GM21825 (cell line): ENCODE results near the gene NEK7.
A peak's percentile ranks its signal among the peaks of the same experiment; 100 is the strongest.
"Not testable (repeated sequence)": the region's sequence is repeated elsewhere in the genome, so short reads cannot be mapped to it uniquely, and the experiment has no call there.

Experiments used
- ATAC-seq: cut with Tn5 transposase; IDR thresholded peaks from one replicate; pipeline ENCODE4 v1.9.1; 2021; ENCODE audit warnings: mild to moderate bottlenecking, moderate library complexity; ENCODE audit not compliant: unreplicated experiment

The NEK7 gene

DNA sequence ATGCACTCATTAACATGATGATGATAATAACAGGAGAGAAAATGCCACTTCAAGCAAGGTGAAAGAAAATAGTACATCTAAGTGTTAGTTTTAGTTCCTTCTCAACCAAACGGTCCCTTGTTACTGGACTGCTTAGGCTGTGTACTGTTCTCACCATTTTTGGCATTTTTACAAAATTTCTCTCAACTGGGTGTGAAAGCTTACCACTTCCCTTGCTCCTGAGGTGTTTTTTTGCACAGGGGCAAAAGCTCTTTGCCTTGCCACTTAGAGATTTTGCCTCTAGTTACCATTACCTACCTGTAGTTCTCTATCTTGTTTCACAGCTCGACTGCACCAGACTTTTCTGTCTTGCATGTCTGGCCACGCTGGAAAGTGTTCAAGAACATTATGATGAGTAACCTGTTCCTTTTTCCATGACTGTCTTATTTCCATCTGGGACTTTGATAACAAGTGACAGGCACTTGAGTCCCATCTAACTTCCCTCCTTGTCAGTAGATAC is 10.7 kb downstream of the NEK7 start:
- peak; percentile 46 for ATAC-seq

DNA sequence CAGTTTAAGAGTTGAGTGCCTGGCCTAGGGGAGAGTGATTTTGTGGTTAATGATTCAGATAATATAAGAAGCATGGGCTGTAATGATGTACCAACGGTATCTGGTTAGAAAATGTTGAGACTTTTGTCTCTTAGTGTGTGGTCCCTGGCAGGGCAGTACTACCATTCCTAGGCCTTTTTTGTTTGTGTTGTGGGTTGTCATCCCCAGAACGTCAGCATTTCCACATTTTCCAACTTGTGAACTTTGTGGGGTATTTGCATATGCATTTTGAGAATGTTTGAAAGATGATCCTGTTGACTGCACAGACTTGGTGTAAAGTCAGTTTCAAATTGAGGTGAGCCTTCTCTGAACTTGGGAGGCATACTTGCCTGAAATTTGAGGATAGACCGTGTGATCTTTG is 11.4 kb downstream of the NEK7 start:
- ATAC-seq = no peak

DNA sequence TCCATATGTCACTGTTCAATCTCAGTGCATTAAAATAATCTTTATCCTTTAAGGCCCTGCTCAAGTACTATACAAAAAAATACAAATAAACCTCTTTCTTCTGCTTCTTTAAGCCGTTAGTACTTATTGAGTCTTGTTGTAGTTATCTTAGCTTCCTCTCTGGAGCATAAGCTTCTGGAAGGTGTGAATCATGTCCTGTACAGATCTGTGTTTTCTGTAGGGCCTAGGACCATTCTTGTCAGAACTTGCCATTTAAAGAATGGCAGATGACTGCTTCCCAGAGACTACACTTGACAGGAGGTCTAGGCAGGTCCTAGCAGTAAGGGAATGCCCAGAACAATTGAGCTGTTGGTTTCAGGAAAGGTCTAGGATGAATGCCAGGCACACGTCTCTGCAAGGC is 12.9 kb downstream of the NEK7 start:
- no peak for ATAC-seq

DNA sequence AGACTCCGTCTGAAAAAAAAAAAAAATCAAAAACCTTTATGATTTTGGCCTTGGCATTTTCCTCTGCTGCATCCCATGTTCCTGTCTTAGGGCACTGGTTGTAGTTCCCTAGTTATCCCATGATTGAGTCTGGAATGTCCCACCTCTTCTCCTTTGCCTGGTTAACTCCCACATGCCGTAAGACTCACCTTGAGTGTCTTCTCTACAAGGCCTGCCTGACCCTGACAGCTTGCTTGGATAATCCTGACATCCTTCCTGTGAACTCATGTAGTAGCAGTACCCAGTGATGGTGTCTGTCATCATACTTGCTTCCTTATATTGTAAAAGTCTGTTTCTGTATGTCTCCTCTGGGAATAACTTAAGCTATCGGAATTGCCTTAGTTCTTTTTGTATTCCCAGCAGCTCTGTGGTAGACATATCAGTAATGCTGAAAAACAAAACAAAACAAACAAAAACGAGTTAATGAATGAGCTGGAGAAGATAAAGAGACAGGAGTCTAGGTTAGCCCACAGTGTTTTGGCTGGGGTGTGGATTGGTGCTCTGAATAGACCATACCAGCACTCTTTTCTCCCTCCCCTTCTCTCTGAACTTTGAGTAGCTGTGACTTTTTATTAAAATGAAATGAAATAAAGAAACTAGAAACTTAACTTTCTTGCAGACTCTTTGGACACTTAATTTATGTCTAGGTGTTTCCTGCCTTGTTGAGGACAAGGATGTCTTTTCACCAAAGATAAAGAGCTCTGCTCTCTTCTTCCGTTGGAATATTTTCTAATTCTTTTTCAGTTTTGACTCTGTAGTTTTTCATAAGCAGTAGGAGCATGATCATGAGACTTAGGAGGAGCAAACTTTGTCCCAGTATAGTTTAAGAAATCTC is 15.1 kb downstream of the NEK7 start:
- no peak for ATAC-seq

DNA sequence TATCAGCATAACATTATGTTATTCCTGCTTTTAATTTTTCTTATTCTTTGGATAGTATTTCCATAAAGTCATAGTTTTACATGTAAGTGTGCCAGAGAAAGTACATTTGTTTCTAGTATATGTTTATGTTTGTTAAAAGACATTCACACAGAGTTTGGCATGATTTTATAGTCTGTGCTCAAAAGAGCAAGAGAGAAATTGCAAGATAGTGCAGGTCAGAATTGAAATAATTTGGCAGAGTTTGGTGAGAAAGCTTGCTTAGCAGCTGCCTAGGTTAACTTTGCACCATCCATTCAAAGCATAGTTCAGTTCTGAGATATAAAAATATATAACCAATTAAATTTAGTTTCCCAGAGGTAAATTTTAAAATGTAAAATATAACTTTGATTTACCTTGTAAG is 17.0 kb downstream of the NEK7 start:
- no peak for ATAC-seq

DNA sequence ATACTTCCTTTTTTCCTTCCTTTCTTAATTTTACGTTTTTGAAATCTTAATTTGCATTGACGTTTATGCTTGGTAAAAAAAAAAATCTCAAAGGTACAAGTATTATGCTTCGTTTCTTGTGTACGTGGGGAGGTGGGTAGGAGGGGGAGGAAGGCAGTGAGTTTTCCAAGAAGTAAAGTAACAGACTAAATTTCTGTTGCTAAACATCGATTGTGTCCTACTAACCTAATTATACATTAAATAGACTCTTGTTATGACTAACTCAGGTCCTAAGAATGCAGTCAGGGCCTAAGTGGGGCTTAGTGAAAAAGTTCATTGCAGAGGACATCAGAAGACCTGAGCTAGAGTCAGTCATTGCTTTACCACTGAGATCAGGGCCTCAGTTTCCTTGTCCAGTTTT is 17.5 kb downstream of the NEK7 start:
- no peak for ATAC-seq

DNA sequence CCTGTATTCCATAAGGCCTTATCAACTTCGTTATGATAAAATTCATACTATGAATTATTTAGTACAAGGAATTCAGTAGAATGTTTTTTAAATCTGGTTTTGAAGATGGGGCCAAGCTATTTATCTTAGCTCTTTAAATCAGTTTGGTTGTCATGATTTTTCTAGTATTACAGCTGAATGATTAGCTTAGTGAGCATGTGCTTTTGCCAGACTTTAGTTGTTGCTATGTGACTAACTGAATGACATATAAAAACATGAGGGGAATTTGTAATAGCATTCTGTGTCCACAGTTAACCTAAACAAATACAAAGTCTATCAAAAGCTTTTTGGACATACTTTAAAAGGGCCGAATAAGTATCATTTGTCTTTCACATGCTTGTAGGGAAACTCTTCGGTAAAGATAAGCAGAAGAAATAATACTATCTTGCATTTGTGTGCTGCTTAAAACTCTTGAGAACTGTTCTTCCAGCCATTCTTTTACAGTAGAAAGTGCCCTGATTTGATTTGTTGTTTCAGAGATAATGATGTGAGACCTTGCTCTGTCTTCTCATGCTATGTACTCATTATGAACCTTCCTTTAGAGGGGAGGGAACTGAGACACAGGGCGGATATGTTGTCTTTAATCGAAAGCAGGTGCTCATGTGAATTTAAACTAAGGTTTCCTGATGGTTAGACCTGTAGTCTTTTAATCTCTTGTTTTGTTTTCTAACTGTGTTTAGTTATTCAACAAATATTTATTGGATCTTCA is 18.8 kb downstream of the NEK7 start:
- peak; percentile 65 for ATAC-seq

DNA sequence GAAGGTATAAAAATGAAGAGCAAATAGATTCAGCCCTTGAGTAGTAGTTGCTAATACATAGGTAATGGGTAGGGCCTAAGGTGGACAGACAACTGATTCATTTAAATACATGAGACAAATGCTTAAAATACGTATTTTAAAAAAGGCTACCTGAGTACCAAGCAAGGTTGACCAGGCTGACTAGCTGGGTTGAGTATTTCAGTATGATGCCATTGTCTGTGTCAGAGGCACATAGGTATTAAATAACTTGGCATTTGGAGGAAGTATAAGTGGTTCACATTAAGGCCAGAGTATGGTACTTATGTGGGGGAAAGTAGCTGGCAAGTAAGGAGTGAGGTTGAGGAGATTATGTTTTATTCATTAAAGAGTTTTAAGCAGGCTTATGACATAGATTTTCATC is 19.4 kb downstream of the NEK7 start:
- ATAC-seq = no peak

DNA sequence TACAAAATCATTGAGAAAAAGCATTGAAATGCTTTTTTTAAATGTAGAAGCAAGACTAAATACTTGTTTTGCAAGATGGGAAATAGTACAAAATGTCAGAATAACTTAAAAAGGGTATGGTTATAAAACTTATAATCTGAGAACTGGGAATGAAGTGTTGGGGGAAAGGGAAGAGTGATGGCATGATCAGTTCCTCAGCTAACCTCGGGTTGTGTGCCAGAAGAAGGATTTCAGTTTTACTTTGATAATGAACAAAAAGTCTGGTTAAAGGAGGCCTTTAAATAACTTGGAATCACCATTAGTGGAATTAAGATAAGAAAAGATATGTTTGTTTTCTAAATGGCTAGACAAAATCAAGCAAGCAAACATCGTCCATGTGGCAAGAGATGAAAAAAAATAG is 20.7 kb downstream of the NEK7 start:
- ATAC-seq = no peak

DNA sequence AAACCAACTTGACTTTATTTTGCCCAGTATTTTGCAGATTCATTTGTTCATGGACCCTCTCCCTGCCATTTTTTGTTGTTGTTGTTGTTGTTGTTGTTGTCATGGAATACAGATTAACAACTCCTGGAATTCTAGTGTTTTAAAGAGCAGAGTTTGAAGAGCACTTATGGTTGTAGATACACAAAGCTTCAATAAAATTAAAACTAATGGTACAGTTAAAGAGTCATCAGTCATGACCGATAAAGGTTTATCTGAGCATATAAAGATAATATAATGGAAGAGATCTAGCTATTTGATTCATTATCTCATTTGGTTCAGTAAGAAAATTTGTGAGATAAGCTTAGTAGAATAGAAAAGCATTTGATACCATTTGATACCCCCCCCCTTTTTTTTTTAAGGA is 21.8 kb downstream of the NEK7 start:
- no peak for ATAC-seq

DNA sequence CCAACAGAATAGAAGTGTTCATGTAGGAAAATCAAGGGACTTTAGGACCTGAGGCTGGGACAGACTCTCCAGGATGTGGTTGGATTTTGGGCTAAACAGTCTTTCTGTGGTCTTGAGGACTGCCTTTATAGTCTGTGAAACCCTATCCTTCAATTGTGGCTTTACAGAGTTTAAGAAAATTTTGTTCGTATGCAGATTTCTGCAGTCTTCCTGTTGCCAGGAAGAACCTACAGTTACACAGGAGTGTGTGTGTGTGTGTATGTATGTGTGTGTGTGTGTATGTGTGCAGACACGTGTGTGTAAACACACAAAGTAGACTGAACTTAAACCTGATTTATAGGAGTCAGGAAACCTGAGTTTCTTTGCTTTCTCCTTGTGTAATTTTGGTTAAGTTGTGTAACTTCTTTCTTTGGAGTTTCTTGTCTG is 22.8 kb downstream of the NEK7 start:
- peak; percentile 51 for ATAC-seq

DNA sequence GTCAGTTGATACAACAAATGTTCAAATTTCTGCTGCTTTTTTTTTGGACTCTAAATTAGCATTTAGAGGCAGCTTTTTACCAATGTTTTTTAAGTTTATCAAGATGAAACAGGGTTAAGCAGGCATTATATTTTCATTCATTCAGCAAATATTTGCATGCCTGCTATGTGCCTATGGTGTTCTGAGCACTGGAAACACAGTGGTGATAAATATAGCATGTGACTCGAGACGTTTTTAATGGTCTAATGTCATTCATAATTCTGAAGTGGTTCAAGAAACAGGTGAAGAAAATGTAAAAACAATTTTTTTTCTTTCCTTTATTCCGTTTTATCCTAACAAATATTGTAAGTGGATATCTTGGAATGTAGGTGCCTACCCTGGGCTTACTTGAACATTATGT is 26.8 kb downstream of the NEK7 start:
- no peak for ATAC-seq

DNA sequence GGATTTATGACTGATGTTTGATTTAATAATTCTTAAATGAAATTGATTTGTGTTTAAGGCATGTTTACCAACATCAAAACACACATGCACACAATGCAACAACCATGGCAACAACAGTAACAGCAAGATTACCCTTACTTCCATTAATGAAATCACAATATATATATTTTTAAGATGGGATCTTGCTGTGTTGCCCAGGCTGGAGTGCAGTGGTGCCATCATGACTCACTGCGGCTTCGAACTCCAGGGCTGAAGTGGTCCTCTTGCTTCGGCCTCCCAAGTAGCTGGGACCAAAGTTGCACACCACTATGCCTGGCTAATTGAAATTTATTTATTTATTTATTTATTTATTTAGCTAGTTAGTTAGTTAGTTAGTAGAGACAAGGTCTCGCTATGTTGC is 27.7 kb downstream of the NEK7 start:
- ATAC-seq = no peak

DNA sequence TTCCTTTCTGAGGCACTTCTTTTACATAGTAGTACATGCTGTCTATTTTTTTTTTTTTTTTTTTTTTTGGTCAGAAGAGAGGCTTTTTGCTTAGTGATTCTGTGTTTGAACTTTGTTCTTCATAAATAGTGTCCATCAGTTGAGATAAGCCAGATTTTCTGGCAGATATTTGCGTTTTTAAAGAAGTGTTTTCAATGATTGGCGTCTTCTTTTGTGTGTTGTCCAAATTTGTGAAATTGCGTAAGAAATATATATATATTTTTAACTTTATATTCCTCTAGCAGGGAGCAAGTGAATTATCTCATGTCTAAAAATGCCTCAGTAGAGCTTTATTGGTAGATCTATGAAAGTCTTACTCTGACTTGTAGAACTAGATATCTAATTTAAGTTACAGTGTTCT is 28.3 kb downstream of the NEK7 start:
- ATAC-seq = no peak

DNA sequence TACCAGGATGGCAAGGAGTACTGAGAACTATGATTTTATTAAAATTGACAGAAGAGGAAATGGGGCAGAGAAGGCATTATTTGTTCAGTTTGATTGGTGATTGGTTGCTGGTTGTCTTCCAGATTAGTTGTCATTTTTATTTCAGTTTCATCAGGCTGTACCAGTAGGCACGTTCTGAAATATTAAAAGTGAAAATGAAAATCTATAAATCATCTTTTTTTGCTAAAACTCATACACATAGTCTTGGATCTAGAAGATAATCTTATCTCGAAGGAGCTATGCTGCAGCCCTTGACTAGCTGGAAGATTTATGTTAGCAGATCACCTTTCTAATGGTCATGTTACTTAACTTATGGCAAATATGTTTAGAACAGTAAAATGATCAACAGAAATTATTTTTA is 29.0 kb downstream of the NEK7 start:
- no peak for ATAC-seq

DNA sequence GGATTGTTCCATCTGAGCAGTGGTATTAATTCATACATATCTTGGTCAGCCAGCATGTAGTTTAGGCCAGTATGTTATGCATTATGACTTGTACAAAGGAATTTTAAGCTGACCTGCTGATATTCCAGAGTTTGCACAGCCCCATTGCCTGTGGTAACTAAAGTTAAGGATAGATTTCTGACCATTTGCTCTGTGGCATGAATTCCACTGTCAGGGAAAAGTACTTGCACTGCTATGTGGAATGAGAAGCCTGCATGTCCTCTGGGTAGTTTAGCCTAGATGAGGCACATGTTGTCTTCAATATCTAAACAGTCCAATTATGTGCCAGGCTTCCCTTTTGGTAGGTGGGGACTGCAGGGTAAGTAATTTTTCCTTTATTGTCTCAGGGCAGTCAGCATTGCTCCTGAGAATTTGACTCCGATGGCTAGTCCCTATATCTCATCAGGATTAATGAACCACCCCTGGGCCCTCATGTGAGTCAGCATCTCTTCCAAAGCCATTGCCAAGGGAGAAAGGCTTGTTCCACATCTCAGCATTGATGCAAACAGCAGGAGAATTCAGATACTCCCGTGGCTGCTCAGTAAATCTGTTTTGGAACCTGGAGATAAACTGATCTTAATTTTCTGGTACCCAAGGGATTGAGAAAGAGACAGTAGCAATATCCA is 30.2 kb downstream of the NEK7 start:
- ATAC-seq = no peak

DNA sequence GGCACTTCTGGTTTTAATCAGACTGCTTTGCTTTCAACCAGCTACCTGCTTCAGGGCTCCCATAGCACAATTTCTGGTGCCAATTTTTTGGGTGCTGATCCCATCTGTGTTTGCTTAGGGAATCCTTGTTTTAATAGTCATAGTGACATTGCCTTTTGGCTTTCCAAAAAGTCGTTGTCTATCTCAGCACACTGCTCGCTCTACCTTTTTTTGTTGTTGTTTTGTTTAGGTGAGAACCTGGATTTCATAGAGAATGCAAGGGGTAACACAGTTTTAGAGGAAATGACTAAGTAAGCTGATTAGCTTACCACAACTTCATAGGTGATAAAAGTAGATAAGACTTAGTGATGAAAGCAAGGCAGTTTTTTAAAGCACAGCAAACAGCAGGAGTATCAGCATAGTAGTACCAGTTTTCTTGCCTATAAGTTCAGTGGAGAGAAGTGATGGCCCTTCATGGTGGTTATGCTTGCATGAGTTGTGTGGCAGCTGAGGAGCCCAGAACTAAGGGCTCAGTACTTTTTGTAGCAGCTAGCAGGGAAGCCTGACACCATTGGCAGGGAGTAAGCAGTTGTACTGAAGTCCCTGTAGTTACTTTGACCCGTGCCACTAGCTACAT is 31.3 kb downstream of the NEK7 start:
- ATAC-seq = no peak

DNA sequence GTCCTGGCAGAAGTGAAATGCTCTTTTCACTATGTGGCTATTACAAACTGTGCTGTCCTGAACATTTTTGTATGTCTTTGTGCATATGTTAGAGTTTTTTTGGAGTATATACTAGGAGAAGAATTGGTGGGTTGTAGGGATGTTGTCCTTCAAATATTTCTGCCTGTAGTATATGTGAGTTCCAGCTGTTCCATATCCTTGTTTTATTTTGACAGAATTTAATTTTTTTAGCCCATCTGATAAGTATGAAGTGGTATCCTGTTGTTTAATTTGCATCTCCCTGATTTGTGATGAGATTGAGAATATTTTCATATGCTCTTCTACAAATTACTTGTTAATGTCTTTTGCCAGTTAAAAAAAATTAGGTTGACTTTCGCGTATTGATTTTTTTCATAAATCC is 34.3 kb downstream of the NEK7 start:
- ATAC-seq = no peak

DNA sequence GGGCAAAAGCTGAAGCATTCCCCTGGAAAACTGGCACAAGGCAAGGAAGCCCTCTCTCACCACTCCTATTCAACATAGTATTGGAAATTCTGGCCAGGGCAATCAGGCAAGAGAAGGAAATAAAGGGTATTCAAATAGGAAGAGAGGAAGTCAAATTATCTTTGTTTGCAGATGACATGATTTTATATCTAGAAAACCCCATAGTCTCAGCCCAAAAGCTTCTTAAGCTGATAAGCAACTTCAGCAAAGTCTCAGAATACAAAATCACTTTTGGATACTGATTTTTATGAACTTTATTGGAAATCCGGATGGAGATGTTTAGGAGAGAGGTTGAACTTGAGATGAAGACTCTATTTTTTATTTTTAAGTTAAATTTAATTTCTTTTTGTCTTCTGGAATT is 37.1 kb downstream of the NEK7 start:
- not testable (repeated sequence) for ATAC-seq

DNA sequence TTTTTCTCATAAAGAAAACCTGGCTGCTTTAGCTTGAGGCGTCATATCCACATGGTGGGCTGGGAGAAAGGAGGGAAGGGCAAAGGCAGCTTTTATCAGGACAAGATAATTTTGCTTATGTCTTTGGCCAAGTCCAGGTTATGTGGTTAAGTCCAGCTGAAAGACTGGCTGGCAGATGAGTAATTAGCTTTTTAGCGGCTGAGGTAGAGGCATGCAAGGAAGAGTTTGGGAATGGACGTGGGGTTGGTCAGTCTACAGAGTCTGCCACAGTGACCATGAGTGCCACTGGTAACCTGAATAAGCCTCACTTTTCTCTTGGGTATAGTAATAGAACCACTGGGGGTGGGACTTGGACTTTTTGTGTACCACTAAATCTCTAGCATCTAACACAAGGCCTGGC is 39.8 kb downstream of the NEK7 start:
- no peak for ATAC-seq

DNA sequence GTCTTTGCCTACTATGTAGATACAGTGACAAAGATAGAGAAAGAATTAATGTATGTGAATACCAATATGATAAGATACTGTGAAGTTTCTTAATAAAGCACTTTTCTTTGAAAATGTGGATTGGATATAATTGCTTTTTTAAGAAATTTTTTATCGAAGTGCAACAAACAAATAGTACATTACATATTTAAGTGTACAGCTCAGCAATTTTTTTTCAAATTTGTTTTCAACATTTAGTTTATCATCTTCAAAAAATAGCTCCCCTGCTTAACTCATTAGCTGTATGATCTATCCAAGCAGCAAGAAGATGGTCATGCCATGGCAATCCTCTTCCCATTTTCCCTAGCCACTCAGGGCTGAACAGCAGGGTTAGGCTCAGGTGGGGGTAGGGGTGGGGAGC is 40.5 kb downstream of the NEK7 start:
- no peak for ATAC-seq
